HG02870 (cell line): Measurements from ENCODE around the gene CAPZA1.

Source experiments
- ATAC-seq: cut with Tn5 transposase; IDR thresholded peaks from one replicate; pipeline ENCODE4 v1.9.1; 2021; ENCODE audit warnings: mild to moderate bottlenecking, moderate library complexity; ENCODE audit not compliant: unreplicated experiment

CAPZA1 gene

GRCh38 chr1:112674986-112675727, 55.5 kb downstream of the CAPZA1 start:
- peak; percentile 36 for ATAC-seq

- ATAC-seq = no peak
Observed at GRCh38 chr1:112675728-112676381, 56.2 kb downstream of the CAPZA1 start.

GRCh38 chr1:112676543-112676942, 56.9 kb downstream of the CAPZA1 start:
- ATAC-seq = no peak

- no peak for ATAC-seq
Observed at GRCh38 chr1:112677501-112677900, 57.9 kb downstream of the CAPZA1 start.

- no peak for ATAC-seq
Observed at GRCh38 chr1:112678605-112679004, 59.0 kb downstream of the CAPZA1 start.

- ATAC-seq = no peak
Observed at GRCh38 chr1:112685913-112686312, 66.3 kb downstream of the CAPZA1 start.

- ATAC-seq = no peak
Observed at GRCh38 chr1:112686417-112686816, 66.8 kb downstream of the CAPZA1 start.

- no peak for ATAC-seq
Observed at GRCh38 chr1:112686835-112687234, 67.2 kb downstream of the CAPZA1 start.

GRCh38 chr1:112687361-112687760, 67.7 kb downstream of the CAPZA1 start:
- no peak for ATAC-seq

GRCh38 chr1:112687785-112688496, 68.3 kb downstream of the CAPZA1 start:
- no peak for ATAC-seq

GRCh38 chr1:112688781-112689193, 69.2 kb downstream of the CAPZA1 start:
- no peak for ATAC-seq

- ATAC-seq = no peak
Observed at GRCh38 chr1:112689196-112689841, 69.7 kb downstream of the CAPZA1 start.

GRCh38 chr1:112689842-112690237, 70.2 kb downstream of the CAPZA1 start:
- no peak for ATAC-seq

- no peak for ATAC-seq
Observed at GRCh38 chr1:112692681-112693080, 73.0 kb downstream of the CAPZA1 start.

- ATAC-seq = no peak
Observed at GRCh38 chr1:112693821-112694220, 74.2 kb downstream of the CAPZA1 start.

GRCh38 chr1:112694363-112694929, 74.8 kb downstream of the CAPZA1 start:
- ATAC-seq = no peak

- no peak for ATAC-seq
Observed at GRCh38 chr1:112695276-112695675, 75.6 kb downstream of the CAPZA1 start.

- ATAC-seq = no peak
Observed at GRCh38 chr1:112696578-112697314, 77.1 kb downstream of the CAPZA1 start.

GRCh38 chr1:112697781-112698201, 78.2 kb downstream of the CAPZA1 start:
- no peak for ATAC-seq
